ENCODE measurements around the gene AQR. TPM values are rescaled to one million over a fixed set of nuclear protein-coding genes. Genes with fewer than 3 reads are reported as not detected.

AQR gene
- total and polyA plus RNA-seq, 2 of the 13 experiments (the other 11 are each of a cell fraction or from before 2014, with no cell fraction given), result 18.7 to 31.3 TPM

DNA sequence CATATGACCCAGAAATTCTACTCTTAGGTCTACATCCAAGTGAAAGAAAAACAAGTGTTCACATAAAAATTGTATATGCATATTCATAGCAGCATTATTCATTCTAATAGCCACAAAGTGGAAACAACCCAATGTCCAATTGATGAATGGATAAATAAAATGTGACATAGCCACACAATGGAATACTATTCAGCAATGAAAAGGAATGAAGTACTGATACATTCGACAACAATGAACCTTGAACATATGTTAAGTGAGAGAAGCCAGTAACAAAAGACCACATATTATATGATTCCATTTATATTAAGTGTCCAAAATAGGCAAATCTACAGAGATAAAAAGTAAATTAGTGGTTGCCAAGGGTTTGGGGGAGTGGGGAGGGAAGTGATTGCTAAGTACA, 104.0 kb downstream of the AQR start:
- intact Hi-C loops (cut with micrococcal nuclease; ENCODE audit: unreplicated experiment) (no loop called here), in situ Hi-C loops (cut with HindIII; ENCODE audit: extremely low pct_ligation_motif_present, low pct_unique_long_range_greater_than_20kb) (no loop called here)
- FAIRE-seq (no peak), ATAC-seq (no peak), DNase-seq (ENCODE audit: low spot score) (no peak)
- no peak overlapping the region for H3K4me3 ChIP-seq (replicated peaks in 1 of 3; ENCODE audit: insufficient read depth in 1 of 3, low read depth in 2 of 3, low read length in 3 of 3)
- ChIA-PET CTCF (ENCODE audit: low intra/inter-chr PET ratio, low total read pairs) (no interaction called here), POLR2A (no interaction called here)
- no peak overlapping the region for H2AFZ ChIP-seq (ENCODE audit: low read length)
- WGBS (ENCODE audit: low lambda C conversion rate), result 97% methylated on average over 1 of the region's 1 CpG
- no peak overlapping the region for H3K4me2 ChIP-seq (ENCODE audit: low read depth, low read length)
- no TSS peak for BruUV-seq (replicated peaks)
- TF ChIP-seq LCORL (IDR thresholded peaks at IDR 0.05) (no peak), LCORL (CRISPR knock-in tag; IDR thresholded peaks at IDR 0.05) (no peak), FOXK2 (IDR thresholded peaks at IDR 0.05) (no peak), ZBTB8A (CRISPR knock-in tag; IDR thresholded peaks at IDR 0.05; ENCODE audit: borderline replicate concordance, low read depth) (no peak), ATF7-NPFF (CRISPR knock-in tag; IDR thresholded peaks at IDR 0.05; ENCODE audit: low read depth) (no peak), ERF (CRISPR knock-in tag; IDR thresholded peaks at IDR 0.05) (no peak), ASH2L (IDR thresholded peaks at IDR 0.05; ENCODE audit: insufficient read length, low read depth, low read length) (no peak)
- TF ChIP-seq, protein P1, sequence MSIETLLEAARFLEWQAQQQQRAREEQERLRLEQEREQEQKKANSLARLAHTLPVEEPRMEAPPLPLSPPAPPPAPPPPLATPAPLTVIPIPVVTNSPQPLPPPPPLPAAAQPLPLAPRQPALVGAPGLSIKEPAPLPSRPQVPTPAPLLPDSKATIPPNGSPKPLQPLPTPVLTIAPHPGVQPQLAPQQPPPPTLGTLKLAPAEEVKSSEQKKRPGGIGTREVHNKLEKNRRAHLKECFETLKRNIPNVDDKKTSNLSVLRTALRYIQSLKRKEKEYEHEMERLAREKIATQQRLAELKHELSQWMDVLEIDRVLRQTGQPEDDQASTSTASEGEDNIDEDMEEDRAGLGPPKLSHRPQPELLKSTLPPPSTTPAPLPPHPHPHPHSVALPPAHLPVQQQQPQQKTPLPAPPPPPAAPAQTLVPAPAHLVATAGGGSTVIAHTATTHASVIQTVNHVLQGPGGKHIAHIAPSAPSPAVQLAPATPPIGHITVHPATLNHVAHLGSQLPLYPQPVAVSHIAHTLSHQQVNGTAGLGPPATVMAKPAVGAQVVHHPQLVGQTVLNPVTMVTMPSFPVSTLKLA (IDR thresholded peaks at IDR 0.05), result no peak
- TF ChIP-seq, protein P2, sequence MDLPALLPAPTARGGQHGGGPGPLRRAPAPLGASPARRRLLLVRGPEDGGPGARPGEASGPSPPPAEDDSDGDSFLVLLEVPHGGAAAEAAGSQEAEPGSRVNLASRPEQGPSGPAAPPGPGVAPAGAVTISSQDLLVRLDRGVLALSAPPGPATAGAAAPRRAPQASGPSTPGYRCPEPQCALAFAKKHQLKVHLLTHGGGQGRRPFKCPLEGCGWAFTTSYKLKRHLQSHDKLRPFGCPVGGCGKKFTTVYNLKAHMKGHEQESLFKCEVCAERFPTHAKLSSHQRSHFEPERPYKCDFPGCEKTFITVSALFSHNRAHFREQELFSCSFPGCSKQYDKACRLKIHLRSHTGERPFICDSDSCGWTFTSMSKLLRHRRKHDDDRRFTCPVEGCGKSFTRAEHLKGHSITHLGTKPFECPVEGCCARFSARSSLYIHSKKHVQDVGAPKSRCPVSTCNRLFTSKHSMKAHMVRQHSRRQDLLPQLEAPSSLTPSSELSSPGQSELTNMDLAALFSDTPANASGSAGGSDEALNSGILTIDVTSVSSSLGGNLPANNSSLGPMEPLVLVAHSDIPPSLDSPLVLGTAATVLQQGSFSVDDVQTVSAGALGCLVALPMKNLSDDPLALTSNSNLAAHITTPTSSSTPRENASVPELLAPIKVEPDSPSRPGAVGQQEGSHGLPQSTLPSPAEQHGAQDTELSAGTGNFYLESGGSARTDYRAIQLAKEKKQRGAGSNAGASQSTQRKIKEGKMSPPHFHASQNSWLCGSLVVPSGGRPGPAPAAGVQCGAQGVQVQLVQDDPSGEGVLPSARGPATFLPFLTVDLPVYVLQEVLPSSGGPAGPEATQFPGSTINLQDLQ (CRISPR knock-in tag; IDR thresholded peaks at IDR 0.05), result no peak
- H3K79me2 ChIP-seq (ENCODE audit: insufficient read depth, low read length), result no peaks in the 10 kb centered on the region
- no peaks in the 10 kb centered on the region for H3K4me1 ChIP-seq (ENCODE audit: insufficient read depth, low read length)
- H3K9me3 ChIP-seq (ENCODE audit: low read length), result no peaks in the 10 kb centered on the region
- peaks cover 7 to 14% of the 10 kb centered on the region in 2 experiments; a peak in 3 of 5 replicates for H3K36me3 ChIP-seq (replicated peaks in 1 of 2; ENCODE audit: control insufficient read depth in 1 of 2, insufficient read depth in 2 of 2, low read length in 2 of 2)
- H3K9ac ChIP-seq (ENCODE audit: insufficient read depth, low read depth, low read length), result no peak overlapping the region
- H3K27ac ChIP-seq (ENCODE audit: extremely low read length, insufficient read depth, low read length), result no peak overlapping the region
- no peaks in the 10 kb centered on the region for H4K20me1 ChIP-seq (ENCODE audit: insufficient read depth, low read length)
- H3K27me3 ChIP-seq (ENCODE audit: control insufficient read depth in 1 of 2, insufficient read depth in 2 of 2, low read length in 2 of 2), result no peaks in the 10 kb centered on the region
